Cardiac fibroblast (primary cell): ENCODE measurements around the gene SGSH.
A peak's percentile ranks its signal among the peaks of the same experiment; 100 is the strongest.
"Not testable (repeated sequence)": the region's sequence is repeated elsewhere in the genome, so short reads cannot be mapped to it uniquely, and the experiment has no call there.

ENCODE experiments used
- DNase-seq, 2 donors: peaks; one replicate each; pipeline versions ENCODE4 v3.0.0 to v3.0.0-alpha.2; 2010; ENCODE audit warnings: low read depth in 2 of 2
- H3K4me3 ChIP-seq, 2 donors: replicated peaks in 1 of 2; 1 replicate in 1 of 2; 2 replicates in 1 of 2; pipeline ENCODE4 v1.5.1; 2011; ENCODE audit warnings: low read depth in 2 of 2, low read length in 2 of 2, mild to moderate bottlenecking in 2 of 2, moderate library complexity in 1 of 2
- TF ChIP-seq, protein P1 (sequence below): IDR thresholded peaks from one replicate; pipeline ENCODE4 v1.5.1; 2011; ENCODE audit warnings: low read depth, mild to moderate bottlenecking, low read length, inconsistent platforms

SGSH gene

DNA sequence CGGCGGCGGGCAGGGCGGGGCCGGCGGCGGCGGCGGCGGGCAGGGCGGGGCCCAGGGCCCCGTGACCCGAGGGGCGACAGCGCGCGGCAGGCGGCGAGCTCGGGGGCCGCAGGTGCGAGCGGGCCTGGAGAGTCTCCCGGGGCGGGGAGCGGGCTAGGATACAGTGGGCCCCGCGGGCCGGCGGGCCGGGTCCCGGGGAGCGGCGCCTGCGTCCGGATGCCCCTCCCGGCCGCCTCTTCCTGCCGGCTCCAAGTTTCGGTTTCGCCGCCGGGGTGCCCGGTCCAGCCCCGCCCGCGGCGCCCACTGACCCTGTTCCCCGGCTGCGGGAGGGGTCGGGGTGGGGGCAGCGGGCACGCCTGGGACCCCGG is 40.6 kb upstream of the SGSH start, which contains the start of gene RNF213:
TSS of gene RNF213 (plus strand) at position 62 of the 368 bp plus-strand sequence. CDS start 2,830 bp downstream, outside the sequence.
- H3K4me3 ChIP-seq, result peak within 1 kb of the TSS; percentile 87 to 90
- TF ChIP-seq, protein P1, sequence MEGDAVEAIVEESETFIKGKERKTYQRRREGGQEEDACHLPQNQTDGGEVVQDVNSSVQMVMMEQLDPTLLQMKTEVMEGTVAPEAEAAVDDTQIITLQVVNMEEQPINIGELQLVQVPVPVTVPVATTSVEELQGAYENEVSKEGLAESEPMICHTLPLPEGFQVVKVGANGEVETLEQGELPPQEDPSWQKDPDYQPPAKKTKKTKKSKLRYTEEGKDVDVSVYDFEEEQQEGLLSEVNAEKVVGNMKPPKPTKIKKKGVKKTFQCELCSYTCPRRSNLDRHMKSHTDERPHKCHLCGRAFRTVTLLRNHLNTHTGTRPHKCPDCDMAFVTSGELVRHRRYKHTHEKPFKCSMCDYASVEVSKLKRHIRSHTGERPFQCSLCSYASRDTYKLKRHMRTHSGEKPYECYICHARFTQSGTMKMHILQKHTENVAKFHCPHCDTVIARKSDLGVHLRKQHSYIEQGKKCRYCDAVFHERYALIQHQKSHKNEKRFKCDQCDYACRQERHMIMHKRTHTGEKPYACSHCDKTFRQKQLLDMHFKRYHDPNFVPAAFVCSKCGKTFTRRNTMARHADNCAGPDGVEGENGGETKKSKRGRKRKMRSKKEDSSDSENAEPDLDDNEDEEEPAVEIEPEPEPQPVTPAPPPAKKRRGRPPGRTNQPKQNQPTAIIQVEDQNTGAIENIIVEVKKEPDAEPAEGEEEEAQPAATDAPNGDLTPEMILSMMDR, result no peak
- peak; percentile 11 to 50 for DNase-seq

DNA sequence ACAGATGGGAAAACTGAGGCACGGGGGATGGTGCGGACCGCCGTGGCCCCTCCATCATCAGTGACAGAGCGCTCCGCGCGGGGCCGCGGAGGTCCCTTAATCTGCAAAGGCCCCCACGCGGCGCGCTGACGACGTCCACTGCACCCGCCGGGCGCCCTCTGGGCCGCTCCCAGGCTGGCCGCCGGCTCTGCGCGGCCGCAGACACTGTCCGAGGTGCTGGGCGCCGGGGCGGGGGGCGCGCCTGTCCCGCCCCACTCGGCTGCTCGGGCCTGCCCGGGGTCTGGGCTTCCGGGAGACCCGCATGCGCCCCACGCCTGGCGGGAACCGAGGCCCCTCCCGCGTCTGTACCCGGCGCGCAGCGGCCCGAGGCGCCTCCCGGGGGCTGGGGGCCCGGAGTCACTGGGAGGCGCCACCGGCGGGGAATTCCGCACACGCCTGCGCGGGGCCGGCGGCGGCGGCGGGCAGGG is 40.0 kb upstream of the SGSH start:
- H3K4me3 ChIP-seq, result peak overlapping the region; percentile 48 to 50
- DNase-seq, result peak; percentile 64 to 81
- TF ChIP-seq, protein P1, result no peak

DNA sequence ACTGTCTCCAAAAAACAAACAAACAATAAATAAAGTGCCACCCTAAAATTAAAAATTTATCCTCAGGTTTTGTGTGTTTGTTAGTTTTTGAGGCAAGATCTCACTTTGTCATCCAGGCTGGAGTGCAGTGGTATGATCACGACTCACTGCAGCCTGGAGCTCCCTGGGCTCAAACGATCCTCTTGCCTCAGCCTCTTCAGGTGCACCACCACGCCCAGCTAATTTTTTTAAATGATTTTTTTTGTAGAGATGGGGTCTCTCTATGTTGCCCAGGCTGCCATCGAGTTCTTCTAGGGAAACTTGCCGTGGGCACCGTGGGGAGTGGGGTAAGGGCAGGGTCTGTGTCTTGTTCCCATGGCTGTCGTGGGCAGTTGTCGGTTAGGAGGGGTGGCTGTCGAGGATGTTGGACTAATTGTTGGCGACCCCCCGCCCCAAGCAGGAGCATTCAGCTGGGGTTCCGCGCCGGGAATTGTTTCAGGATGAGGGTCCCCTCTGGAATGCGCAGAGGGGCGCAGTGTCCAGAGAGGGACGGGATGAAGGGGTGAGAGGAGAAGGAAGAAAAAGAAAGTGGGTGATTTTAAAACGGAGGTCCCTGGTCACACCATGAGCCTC is 39.4 kb upstream of the SGSH start:
- DNase-seq, result peak in 1 of 2 donors; percentile 26
- TF ChIP-seq, protein P1, result no peak
- peak overlapping the region; percentile 48 to 50 for H3K4me3 ChIP-seq

DNA sequence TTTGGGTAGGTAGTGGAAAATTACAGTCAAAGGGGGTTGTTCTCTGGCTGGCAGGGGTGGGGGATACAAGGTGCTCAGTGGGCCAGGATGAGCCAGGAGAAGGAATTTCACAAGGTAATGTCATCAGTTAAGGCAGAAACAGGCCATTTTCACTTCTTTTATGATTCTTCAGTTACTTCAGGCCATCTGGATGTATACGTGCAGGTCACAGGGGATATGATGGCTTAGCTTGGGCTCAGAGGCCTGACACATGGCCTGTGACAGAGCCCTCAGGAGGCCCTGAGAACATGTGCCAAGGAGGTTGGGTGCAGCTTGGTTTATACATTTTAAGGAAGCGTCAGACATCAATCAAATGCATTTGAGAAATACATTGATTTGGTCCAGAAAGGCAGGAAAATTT is 38.2 kb upstream of the SGSH start:
- DNase-seq, result not testable (repeated sequence)

DNA sequence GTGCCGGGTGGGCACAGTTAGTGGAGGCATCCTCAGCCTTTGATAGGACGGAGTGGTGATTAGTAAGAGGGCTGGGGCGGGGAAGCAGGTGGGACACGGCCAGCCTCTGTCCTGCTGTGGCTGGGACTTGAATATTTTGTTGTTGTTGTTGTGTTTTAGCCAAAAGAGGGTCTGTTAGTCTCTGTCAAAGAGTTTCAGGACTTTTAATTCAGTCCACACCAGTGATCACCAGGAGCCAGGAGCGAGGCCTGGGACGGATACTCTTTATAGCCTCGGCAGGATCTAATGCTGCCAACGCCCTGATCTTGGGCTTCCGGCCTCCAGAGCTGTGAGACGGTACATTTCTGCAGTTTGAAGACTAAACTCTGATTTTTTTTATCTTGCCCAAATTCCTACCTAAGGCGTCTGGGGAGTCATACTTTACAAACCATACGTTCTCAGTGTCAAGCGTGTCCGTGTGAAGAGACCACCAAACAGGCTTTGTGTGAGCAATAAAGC is 37.6 kb upstream of the SGSH start:
- TF ChIP-seq, protein P1, result no peak
- DNase-seq, result no peak
- H3K4me3 ChIP-seq, result no peak overlapping the region

More for the DNA sequence above, 38.2 kb upstream of the SGSH start:
- H3K4me3 ChIP-seq, result not testable (repeated sequence)

DNA sequence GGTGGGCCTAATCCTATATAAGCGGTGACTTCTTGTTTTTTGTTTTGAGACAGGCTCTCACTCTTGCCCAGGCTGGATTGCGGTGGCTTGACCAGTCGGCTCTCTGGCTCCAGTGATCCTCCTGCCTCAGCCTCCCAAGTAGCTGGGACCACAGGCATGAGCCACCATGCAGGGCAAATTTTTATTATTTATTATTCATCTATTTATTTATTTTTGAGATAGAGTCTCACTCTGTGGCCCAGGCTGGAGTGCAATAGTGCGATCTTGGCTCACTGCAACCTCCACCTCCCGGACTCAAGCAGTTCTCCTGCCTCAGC is 35.9 kb upstream of the SGSH start:
- DNase-seq, result no peak
- H3K4me3 ChIP-seq, result no peak overlapping the region

More for the DNA sequence above, 35.9 kb upstream of the SGSH start:
- TF ChIP-seq, protein P1, result no peak
